Activated T-cell treated with anti-CD3 and anti-CD28 coated beads, Interleukin-2, amount 50 U/mL, for 4 hours (primary cell): ENCODE data around the gene PROZ. TPM values are rescaled to one million over a fixed set of nuclear protein-coding genes. Genes with fewer than 3 reads are reported as not detected.
A peak's percentile ranks its signal among the peaks of the same experiment; 100 is the strongest.

ENCODE experiments used
- ATAC-seq, 2 donors: fragments of 200-7000 bp; cut with Tn5 transposase; one replicate each; pipeline ENCODE4 v1.10.0; 2021
- DNase-seq: peaks from one replicate; pipeline ENCODE4 v3.0.0-alpha.2; 2020
- H3K27me3 Mint-ChIP-seq: one replicate; pipeline ENCODE4 v1.8.0; 2021; ENCODE audit warnings: low read depth, mixed read lengths
- H3K36me3 Mint-ChIP-seq: one replicate; pipeline ENCODE4 v1.8.0; 2022; ENCODE audit warnings: mixed read lengths; ENCODE audit not compliant: insufficient read depth
- H3K4me1 Mint-ChIP-seq: one replicate; pipeline ENCODE4 v1.8.0; 2021; ENCODE audit warnings: low read depth, mixed read lengths
- H3K4me3 Mint-ChIP-seq: one replicate; pipeline ENCODE4 v1.8.0; 2021; ENCODE audit warnings: mild to moderate bottlenecking, moderate library complexity, mixed read lengths
- H3K9me3 Mint-ChIP-seq: one replicate; pipeline ENCODE4 v1.8.0; 2021; ENCODE audit warnings: mixed read lengths
- total RNA-seq, 3 donors: library from RNA; stranded (reverse); gene quantifications; one replicate each; pipeline ENCODE4 v1.2.1, GENCODE V29; 2021

Gene PROZ
- total RNA-seq, 3 donors from 2014 or later: not detected

- peak overlapping the region; percentile 70 for H3K4me3 Mint-ChIP-seq
- DNase-seq (no peak), ATAC-seq (peak; percentile 23 to 32)
- no peaks in the 10 kb centered on the region for H3K9me3 Mint-ChIP-seq
- no peaks in the 10 kb centered on the region for H3K27me3 Mint-ChIP-seq
- peaks cover 60% of the 10 kb centered on the region for H3K4me1 Mint-ChIP-seq
- H3K36me3 Mint-ChIP-seq: peaks cover 55% of the 10 kb centered on the region
Observed at GRCh38 chr13:113184568-113185440, 26.4 kb downstream of the PROZ start.

- Mint-ChIP-seq H3K4me1 (peaks cover 48% of the 10 kb centered on the region), H3K36me3 (peaks cover 56% of the 10 kb centered on the region), H3K4me3 (peak overlapping the region; percentile 52), H3K27me3 (no peaks in the 10 kb centered on the region), H3K9me3 (no peaks in the 10 kb centered on the region)
- DNase-seq (no peak), ATAC-seq (peak; percentile 54 to 67)
Observed at GRCh38 chr13:113186061-113186900, 27.8 kb downstream of the PROZ start.

DNA sequence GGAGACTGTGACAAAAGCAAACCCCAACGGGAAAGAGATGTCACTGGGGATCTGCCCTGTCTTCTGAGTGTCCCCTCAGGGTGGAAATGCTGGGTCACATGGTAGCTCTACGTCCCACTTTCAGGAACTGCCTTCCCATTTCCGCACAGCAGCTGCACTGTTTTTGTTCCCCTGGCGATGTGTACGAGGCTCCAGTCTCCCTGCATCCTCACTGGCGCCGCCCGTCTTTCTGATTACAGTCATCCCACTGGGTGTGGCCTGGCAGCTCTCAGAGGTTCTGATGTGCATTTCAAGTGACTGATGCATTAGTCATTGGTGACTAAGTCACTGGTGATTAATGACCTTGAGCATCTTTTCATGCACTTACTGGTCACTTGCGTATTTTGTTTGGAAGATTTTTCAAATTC lies 28.8 kb downstream of the PROZ start:
- no peaks in the 10 kb centered on the region for H3K27me3 Mint-ChIP-seq
- H3K4me1 Mint-ChIP-seq: peaks cover 48% of the 10 kb centered on the region
- H3K9me3 Mint-ChIP-seq: no peaks in the 10 kb centered on the region
- peak; percentile 55 for DNase-seq
- ATAC-seq: peak; percentile 90 to 92
- H3K4me3 Mint-ChIP-seq: peak overlapping the region; percentile 14
- H3K36me3 Mint-ChIP-seq: peaks cover 51% of the 10 kb centered on the region

GRCh38 chr13:113187883-113188665 lies 29.6 kb downstream of the PROZ start:
- H3K4me1 Mint-ChIP-seq: peaks cover 45% of the 10 kb centered on the region
- H3K36me3 Mint-ChIP-seq: peaks cover 50% of the 10 kb centered on the region
- H3K4me3 Mint-ChIP-seq: no peak overlapping the region
- no peaks in the 10 kb centered on the region for H3K9me3 Mint-ChIP-seq
- ATAC-seq (no peak), DNase-seq (no peak)
- no peaks in the 10 kb centered on the region for H3K27me3 Mint-ChIP-seq

DNA sequence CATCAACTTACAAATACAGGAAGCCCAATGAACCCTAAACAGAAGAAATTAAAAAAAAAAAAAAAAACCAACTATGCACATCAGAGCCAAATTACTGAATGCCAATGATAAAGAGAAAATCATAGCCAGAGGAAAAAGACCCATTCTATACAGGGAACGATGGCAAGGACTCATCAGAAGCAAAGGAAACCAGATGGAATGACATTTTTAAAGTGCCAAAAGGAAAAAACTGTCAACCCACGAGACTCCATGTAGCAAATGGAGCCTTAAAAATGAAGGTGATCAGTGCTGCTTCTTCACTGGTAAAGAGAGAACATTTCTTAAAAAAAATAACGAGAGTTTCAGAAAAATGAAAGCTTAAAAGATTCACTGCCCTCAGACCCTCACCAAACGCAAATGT lies 31.7 kb downstream of the PROZ start:
- H3K36me3 Mint-ChIP-seq: peaks cover 49% of the 10 kb centered on the region

GRCh38 chr13:113192279-113192678 lies 33.8 kb downstream of the PROZ start:
- Mint-ChIP-seq H3K4me3 (no peak overlapping the region), H3K27me3 (no peaks in the 10 kb centered on the region), H3K4me1 (peaks cover 11% of the 10 kb centered on the region), H3K9me3 (no peaks in the 10 kb centered on the region), H3K36me3 (peaks cover 53% of the 10 kb centered on the region)
- no peak for DNase-seq
- ATAC-seq: no peak

More for the DNA sequence above, 31.7 kb downstream of the PROZ start:
- no peak overlapping the region for H3K4me3 Mint-ChIP-seq
- DNase-seq: no peak
- H3K4me1 Mint-ChIP-seq: peaks cover 28% of the 10 kb centered on the region
- H3K27me3 Mint-ChIP-seq: no peaks in the 10 kb centered on the region
- no peak for ATAC-seq
- H3K9me3 Mint-ChIP-seq: no peaks in the 10 kb centered on the region

GRCh38 chr13:113192902-113193301 lies 34.5 kb downstream of the PROZ start:
- Mint-ChIP-seq H3K36me3 (peaks cover 51% of the 10 kb centered on the region), H3K4me3 (no peak overlapping the region), H3K4me1 (peaks cover 4% of the 10 kb centered on the region), H3K27me3 (no peaks in the 10 kb centered on the region), H3K9me3 (no peaks in the 10 kb centered on the region)
- no peak for DNase-seq
- no peak for ATAC-seq

GRCh38 chr13:113195360-113195759 lies 36.9 kb downstream of the PROZ start:
- Mint-ChIP-seq H3K9me3 (no peaks in the 10 kb centered on the region), H3K4me1 (no peaks in the 10 kb centered on the region), H3K4me3 (no peak overlapping the region), H3K27me3 (no peaks in the 10 kb centered on the region), H3K36me3 (peaks cover 48% of the 10 kb centered on the region)
- no peak for DNase-seq
- no peak for ATAC-seq

DNA sequence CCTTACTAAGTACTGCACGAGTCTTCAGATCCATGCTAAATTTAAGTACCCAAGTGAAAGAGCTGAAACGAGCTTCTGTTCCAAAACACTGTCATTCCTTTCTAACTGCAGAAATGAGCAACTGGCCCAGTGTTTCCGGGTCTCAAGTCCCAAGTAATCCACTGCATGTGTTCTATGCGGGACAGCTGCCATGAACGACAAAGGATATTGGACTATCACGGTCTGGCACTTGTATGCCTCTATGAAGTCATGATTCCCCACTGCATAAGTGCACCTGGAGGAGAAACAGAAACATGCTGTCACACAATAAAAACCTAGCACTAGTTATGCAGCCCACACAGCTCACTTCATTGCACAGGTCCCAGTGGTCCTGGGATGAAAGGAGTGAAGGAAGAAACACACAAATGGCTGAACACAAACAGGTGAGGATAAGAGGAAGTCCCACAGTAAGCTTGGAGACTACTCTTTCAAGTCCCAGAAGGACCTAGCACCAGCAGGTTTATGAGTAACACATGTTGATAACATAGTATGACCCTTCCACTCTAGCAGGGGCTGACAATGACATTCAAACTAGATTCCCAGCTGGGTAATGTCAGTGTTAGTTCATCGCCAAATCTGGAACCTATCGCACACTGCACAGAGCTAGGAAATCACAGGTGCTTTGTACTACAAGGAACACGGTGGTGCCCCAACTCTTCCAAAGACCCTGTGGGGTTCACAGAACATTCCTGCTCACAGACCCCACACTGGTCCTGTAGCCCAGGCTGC lies 38.7 kb downstream of the PROZ start:
- Mint-ChIP-seq H3K27me3 (no peaks in the 10 kb centered on the region), H3K4me1 (peaks cover 4% of the 10 kb centered on the region), H3K36me3 (peaks cover 51% of the 10 kb centered on the region), H3K9me3 (no peaks in the 10 kb centered on the region), H3K4me3 (no peak overlapping the region)
- DNase-seq (no peak), ATAC-seq (no peak)

GRCh38 chr13:113201815-113202214 lies 43.4 kb downstream of the PROZ start:
- no peak for ATAC-seq
- peaks cover 45% of the 10 kb centered on the region for H3K4me1 Mint-ChIP-seq
- H3K36me3 Mint-ChIP-seq: peaks cover 38% of the 10 kb centered on the region

DNA sequence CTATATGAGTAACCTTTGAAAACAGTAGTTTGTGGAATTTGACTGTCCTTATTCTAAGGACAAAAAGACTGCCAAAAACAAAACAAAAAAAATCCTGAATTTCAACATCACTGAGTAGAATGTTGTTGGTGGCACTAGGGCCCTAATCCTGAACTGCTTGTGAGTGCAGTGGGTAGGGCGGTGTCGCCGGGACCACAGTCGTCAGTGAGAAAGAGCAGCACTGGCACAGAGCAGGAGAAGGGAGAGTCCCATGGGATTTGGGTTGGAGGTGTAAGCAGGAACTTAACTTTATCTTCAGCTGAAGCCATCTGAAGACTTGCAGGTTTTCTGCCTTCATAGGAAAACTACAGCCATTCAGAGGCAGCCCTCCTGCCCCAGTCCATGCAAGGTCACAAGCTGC lies 44.5 kb downstream of the PROZ start:
- no peak overlapping the region for H3K4me3 Mint-ChIP-seq
- DNase-seq: no peak
- no peaks in the 10 kb centered on the region for H3K9me3 Mint-ChIP-seq
- peaks cover 37% of the 10 kb centered on the region for H3K36me3 Mint-ChIP-seq
- no peaks in the 10 kb centered on the region for H3K27me3 Mint-ChIP-seq
- ATAC-seq: no peak
- H3K4me1 Mint-ChIP-seq: peaks cover 56% of the 10 kb centered on the region

More at GRCh38 chr13:113201815-113202214, 43.4 kb downstream of the PROZ start:
- no peak for DNase-seq
- H3K27me3 Mint-ChIP-seq: no peaks in the 10 kb centered on the region
- H3K4me3 Mint-ChIP-seq: no peak overlapping the region
- H3K9me3 Mint-ChIP-seq: no peaks in the 10 kb centered on the region

GRCh38 chr13:113203507-113204377 lies 45.3 kb downstream of the PROZ start:
- peaks cover 56% of the 10 kb centered on the region for H3K4me1 Mint-ChIP-seq
- no peaks in the 10 kb centered on the region for H3K27me3 Mint-ChIP-seq
- no peak overlapping the region for H3K4me3 Mint-ChIP-seq
- H3K36me3 Mint-ChIP-seq: peaks cover 36% of the 10 kb centered on the region
- H3K9me3 Mint-ChIP-seq: no peaks in the 10 kb centered on the region
- no peak for DNase-seq
- no peak for ATAC-seq

DNA sequence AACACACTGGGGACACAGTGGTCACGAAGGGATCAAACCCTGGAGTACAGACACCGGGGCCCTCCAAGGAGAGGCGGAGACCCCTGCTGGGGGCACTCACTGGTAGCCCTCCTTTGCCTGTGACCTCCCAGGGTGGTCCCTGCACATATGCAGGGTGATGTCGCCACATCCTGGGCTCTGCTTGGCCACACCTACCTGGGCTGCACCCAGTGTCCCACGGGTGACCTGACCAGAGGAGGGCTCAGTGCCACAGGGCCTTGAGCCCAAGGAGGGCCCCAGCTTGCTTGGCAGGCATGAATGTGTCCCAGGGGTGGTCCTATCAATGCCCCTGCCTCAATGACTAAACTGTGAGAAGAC lies 45.9 kb downstream of the PROZ start:
- no peaks in the 10 kb centered on the region for H3K27me3 Mint-ChIP-seq
- peaks cover 56% of the 10 kb centered on the region for H3K4me1 Mint-ChIP-seq
- DNase-seq: no peak
- ATAC-seq: no peak
- H3K36me3 Mint-ChIP-seq: peaks cover 30% of the 10 kb centered on the region
- no peak overlapping the region for H3K4me3 Mint-ChIP-seq
- no peaks in the 10 kb centered on the region for H3K9me3 Mint-ChIP-seq
